Measurements from ENCODE around the gene NPAS4.
"Not testable (repeated sequence)": the region's sequence is repeated elsewhere in the genome, so short reads cannot be mapped to it uniquely, and the experiment has no call there.

NPAS4 gene

GRCh38 chr11:66420671-66421476, at the start of gene NPAS4:
Gene NPAS4, plus strand, starts transcription at chr11:66421035. Its CDS starts 145 bp downstream, at chr11:66421180.
- DNase-seq (ENCODE audit: low spot score): no peak

GRCh38 chr11:66371627-66372415, 49.0 kb upstream of the NPAS4 start, which contains the start of gene SLC29A2:
Gene SLC29A2, minus strand, starts transcription at chr11:66371760. Its CDS starts 169 bp downstream, at chr11:66371591.
- DNase-seq (ENCODE audit: low spot score): peak; percentile 76

- DNase-seq (ENCODE audit: low spot score): no peak
These were observed 47.6 kb upstream of the NPAS4 start for GRCh38 chr11:66373265-66373664.

- DNase-seq (ENCODE audit: low spot score): not testable (repeated sequence)
These were observed 47.0 kb upstream of the NPAS4 start for GRCh38 chr11:66373690-66374287.

- DNase-seq (ENCODE audit: low spot score): not testable (repeated sequence)
These were observed 40.6 kb upstream of the NPAS4 start for GRCh38 chr11:66380264-66380663.

- DNase-seq (ENCODE audit: low spot score): not testable (repeated sequence)
These were observed 36.5 kb upstream of the NPAS4 start for GRCh38 chr11:66384316-66384715.

GRCh38 chr11:66386171-66387069, 34.4 kb upstream of the NPAS4 start:
- DNase-seq (ENCODE audit: low spot score): peak; percentile 85

GRCh38 chr11:66388780-66389386, 32.0 kb upstream of the NPAS4 start:
- peak; percentile 82 for DNase-seq (ENCODE audit: low spot score)

GRCh38 chr11:66391322-66391721, 29.5 kb upstream of the NPAS4 start:
- no peak for DNase-seq (ENCODE audit: low spot score)

- DNase-seq (ENCODE audit: low spot score): no peak
These were observed 26.9 kb upstream of the NPAS4 start for GRCh38 chr11:66393954-66394353.

GRCh38 chr11:66407651-66408050, 13.2 kb upstream of the NPAS4 start:
- no peak for DNase-seq (ENCODE audit: low spot score)

GRCh38 chr11:66408488-66409214, 12.2 kb upstream of the NPAS4 start:
- DNase-seq (ENCODE audit: low spot score): peak; percentile 90

GRCh38 chr11:66409226-66409625, 11.6 kb upstream of the NPAS4 start:
- DNase-seq (ENCODE audit: low spot score): no peak

GRCh38 chr11:66410191-66410590, 10.6 kb upstream of the NPAS4 start:
- no peak for DNase-seq (ENCODE audit: low spot score)

GRCh38 chr11:66411323-66411722, 9.5 kb upstream of the NPAS4 start:
- DNase-seq (ENCODE audit: low spot score): no peak

- DNase-seq (ENCODE audit: low spot score): no peak
These were observed 8.7 kb upstream of the NPAS4 start for GRCh38 chr11:66412110-66412509.

- DNase-seq (ENCODE audit: low spot score): no peak
These were observed 7.7 kb upstream of the NPAS4 start for GRCh38 chr11:66413167-66413566.

- DNase-seq (ENCODE audit: low spot score): no peak
These were observed 6.5 kb upstream of the NPAS4 start for GRCh38 chr11:66414120-66414934.

- no peak for DNase-seq (ENCODE audit: low spot score)
These were observed 5.4 kb upstream of the NPAS4 start for GRCh38 chr11:66415423-66415822.

GRCh38 chr11:66417000-66417399, 3.8 kb upstream of the NPAS4 start:
- DNase-seq (ENCODE audit: low spot score): no peak

Measured in CD4-positive, alpha-beta T cell treated with Interleukin-2 at 100 ng/mL for 4 hours (primary cell).